ENCODE data around the gene EFNB3. TPM values are rescaled to one million over a fixed set of nuclear protein-coding genes. Genes with fewer than 3 reads are reported as not detected.

EFNB3 gene
- total RNA-seq, 3 donors from 2014 or later (not counting 1 experiment from before 2014, with no cell fraction given), result not detected

DNA sequence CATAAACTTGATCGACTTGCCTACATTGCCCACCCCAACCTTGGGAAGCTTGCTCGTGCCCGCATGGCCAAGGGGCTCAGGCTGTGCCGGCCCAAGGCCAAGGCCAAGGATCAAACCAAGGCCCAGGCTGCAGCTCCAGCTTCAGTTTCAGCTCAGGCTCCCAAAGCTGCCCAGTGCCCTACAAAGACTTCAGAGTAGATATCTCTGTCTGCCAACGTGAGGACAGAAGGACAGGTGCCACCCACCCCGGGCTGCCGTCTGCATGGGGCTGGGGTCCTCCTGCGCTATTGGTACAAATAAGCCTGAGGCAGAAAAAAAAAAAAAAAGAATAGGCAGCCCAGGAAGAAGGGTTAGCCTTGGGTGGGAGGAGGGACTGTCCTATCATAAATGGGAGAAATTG is 49.7 kb downstream of the EFNB3 start:
- intact Hi-C loops (cut with micrococcal nuclease), result no loop called here
- Mint-ChIP-seq H3K9me3 (no peaks in the 10 kb centered on the region), H3K27me3 (ENCODE audit: low read depth in 2 of 2) (peaks cover 0 to 20% of the 10 kb centered on the region in 2 donors)

DNA sequence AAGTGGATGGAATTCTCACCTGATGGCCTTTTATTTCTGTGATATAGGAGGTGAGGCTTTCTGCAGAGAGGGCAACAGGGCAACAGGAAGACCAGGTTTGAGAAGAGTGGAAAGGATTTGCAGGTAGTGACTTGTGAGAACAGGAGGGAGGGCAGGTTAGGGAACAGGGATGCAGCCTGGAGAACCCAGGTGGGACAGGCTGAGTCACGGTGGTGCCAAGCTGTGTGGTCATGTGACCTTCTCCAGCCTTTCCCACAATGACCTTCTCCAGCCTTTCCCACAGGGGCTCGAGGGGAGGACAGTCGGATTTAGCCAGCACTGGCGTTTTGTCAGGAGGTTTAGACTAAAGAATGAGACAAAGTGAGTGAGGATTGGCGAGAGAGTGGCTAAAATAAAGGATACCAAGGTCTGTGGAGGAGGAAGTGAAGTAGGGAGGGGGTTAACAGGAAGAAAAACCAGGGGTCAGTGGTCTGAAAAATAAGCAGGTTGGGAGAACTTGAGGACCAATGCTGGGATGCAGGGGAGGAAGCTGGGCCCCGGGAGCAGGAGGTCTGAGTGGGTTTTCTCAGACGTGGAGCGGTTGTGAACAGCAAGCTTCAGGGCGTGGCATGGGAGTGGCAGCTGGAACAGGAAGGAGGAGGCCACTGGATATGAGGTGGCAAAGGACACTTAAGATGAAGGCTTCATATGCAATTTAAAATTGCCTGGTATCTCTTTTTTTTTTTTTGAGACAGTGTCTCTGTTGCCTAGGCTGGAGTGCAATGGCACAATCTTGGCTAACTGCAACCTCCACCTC is 50.3 kb downstream of the EFNB3 start:
- Mint-ChIP-seq H3K4me3 (no peak overlapping the region), H3K27ac (no peak overlapping the region), H3K36me3 (no peaks in the 10 kb centered on the region), H3K27me3 (ENCODE audit: low read depth in 2 of 2) (peaks cover 0 to 19% of the 10 kb centered on the region in 2 donors), H3K9me3 (no peaks in the 10 kb centered on the region), H3K4me1 (no peaks in the 10 kb centered on the region)
- intact Hi-C loops (cut with micrococcal nuclease), result no loop called here
- WGBS (ENCODE audit: insufficient coverage), result 74% methylated on average over 9 of the region's 9 CpGs
- Histone ChIP-seq H3K9me3 (ENCODE audit: control insufficient read depth, insufficient read depth, low read length) (no peaks in the 10 kb centered on the region), H3K4me3 (ENCODE audit: low read length) (no peak overlapping the region), H3K36me3 (ENCODE audit: control insufficient read depth, insufficient read depth, low read length) (no peaks in the 10 kb centered on the region), H3K27ac (ENCODE audit: low read length) (no peak overlapping the region), H3K4me1 (ENCODE audit: control insufficient read depth, insufficient read depth, low read length) (no peaks in the 10 kb centered on the region), H3K27me3 (ENCODE audit: control insufficient read depth, insufficient read depth, low read length) (no peaks in the 10 kb centered on the region)
- ATAC-seq (no peak), DNase-seq (no peak)
- TF ChIP-seq, protein P1, sequence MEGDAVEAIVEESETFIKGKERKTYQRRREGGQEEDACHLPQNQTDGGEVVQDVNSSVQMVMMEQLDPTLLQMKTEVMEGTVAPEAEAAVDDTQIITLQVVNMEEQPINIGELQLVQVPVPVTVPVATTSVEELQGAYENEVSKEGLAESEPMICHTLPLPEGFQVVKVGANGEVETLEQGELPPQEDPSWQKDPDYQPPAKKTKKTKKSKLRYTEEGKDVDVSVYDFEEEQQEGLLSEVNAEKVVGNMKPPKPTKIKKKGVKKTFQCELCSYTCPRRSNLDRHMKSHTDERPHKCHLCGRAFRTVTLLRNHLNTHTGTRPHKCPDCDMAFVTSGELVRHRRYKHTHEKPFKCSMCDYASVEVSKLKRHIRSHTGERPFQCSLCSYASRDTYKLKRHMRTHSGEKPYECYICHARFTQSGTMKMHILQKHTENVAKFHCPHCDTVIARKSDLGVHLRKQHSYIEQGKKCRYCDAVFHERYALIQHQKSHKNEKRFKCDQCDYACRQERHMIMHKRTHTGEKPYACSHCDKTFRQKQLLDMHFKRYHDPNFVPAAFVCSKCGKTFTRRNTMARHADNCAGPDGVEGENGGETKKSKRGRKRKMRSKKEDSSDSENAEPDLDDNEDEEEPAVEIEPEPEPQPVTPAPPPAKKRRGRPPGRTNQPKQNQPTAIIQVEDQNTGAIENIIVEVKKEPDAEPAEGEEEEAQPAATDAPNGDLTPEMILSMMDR (IDR thresholded peaks at IDR 0.05), result no peak

More for the DNA sequence above, 49.7 kb downstream of the EFNB3 start:
- no peaks in the 10 kb centered on the region for H3K4me1 ChIP-seq (ENCODE audit: control insufficient read depth, insufficient read depth, low read length)
- Mint-ChIP-seq H3K36me3 (no peaks in the 10 kb centered on the region), H3K4me1 (no peaks in the 10 kb centered on the region), H3K27ac (no peak overlapping the region), H3K4me3 (no peak overlapping the region)
- no peak for ATAC-seq
- H3K36me3 ChIP-seq (ENCODE audit: control insufficient read depth, insufficient read depth, low read length), result no peaks in the 10 kb centered on the region
- 91% methylated on average over 8 of the region's 8 CpGs for WGBS (ENCODE audit: insufficient coverage)
- no peaks in the 10 kb centered on the region for H3K9me3 ChIP-seq (ENCODE audit: control insufficient read depth, insufficient read depth, low read length)
- no peak for DNase-seq
- H3K27me3 ChIP-seq (ENCODE audit: control insufficient read depth, insufficient read depth, low read length), result no peaks in the 10 kb centered on the region
- no peak overlapping the region for H3K27ac ChIP-seq (ENCODE audit: low read length)
- H3K4me3 ChIP-seq (ENCODE audit: low read length), result no peak overlapping the region
- TF ChIP-seq, protein P1 (IDR thresholded peaks at IDR 0.05), result no peak

DNA sequence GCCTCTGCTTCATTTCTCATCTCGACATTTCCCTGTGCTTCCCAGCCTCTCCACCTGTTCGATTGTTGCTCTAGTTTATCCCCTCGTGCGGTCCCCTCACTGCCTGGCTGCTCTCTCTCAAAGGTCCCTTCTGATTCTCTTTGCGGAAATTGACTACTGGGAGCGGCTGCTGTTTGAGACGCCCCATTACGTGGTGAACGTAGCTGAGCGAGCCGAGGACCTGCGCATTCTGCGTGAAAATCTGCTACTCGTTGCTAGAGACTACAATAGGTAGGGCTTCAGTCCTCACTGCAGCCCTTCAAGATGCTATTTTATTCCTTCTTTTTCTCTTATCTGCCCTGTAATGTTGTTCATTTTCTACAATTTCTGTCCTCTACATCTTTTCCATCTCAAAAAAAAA is 52.0 kb downstream of the EFNB3 start:
- Histone ChIP-seq H3K4me3 (ENCODE audit: low read length) (no peak overlapping the region), H3K4me1 (ENCODE audit: control insufficient read depth, insufficient read depth, low read length) (no peaks in the 10 kb centered on the region), H3K27me3 (ENCODE audit: control insufficient read depth, insufficient read depth, low read length) (no peaks in the 10 kb centered on the region), H3K36me3 (ENCODE audit: control insufficient read depth, insufficient read depth, low read length) (no peaks in the 10 kb centered on the region), H3K9me3 (ENCODE audit: control insufficient read depth, insufficient read depth, low read length) (no peaks in the 10 kb centered on the region), H3K27ac (ENCODE audit: low read length) (no peak overlapping the region)
- Mint-ChIP-seq H3K27ac (no peak overlapping the region), H3K4me3 (no peak overlapping the region), H3K9me3 (no peaks in the 10 kb centered on the region), H3K4me1 (no peaks in the 10 kb centered on the region), H3K36me3 (no peaks in the 10 kb centered on the region), H3K27me3 (ENCODE audit: low read depth in 2 of 2) (peaks cover 0 to 17% of the 10 kb centered on the region in 2 donors)
- WGBS (ENCODE audit: insufficient coverage), result 93% methylated on average over 14 of the region's 14 CpGs
- TF ChIP-seq, protein P1 (IDR thresholded peaks at IDR 0.05), result no peak
- intact Hi-C loops (cut with micrococcal nuclease), result no loop called here
- no peak for DNase-seq
- ATAC-seq, result no peak

Other genes starting within 250 kb of the EFNB3 start
- gene ZBTB4, start 225.6 kb upstream of the EFNB3 start, total RNA-seq, result 10 to 100 TPM; 64.0 to 72.5 (median 68.4) TPM
- gene SLC35G6, start 223.8 kb upstream of the EFNB3 start, total RNA-seq, result not detected
- gene POLR2A, start 220.8 kb upstream of the EFNB3 start, total RNA-seq, result 100 to 1,000 TPM; 515 to 879 (median 524) TPM
- gene TNFSF12, start 156.1 kb upstream of the EFNB3 start, total RNA-seq, result 10 to 100 TPM; 49.1 to 62.6 (median 60.3) TPM
- gene TNFSF13, start 146.5 kb upstream of the EFNB3 start, total RNA-seq, result 10 to 100 TPM in 1 of 3 donors, 1 to 10 TPM in 2; 2.7 to 11.1 (median 2.7) TPM
- 10 to 100 TPM; 36.9 to 42.3 (median 39.1) TPM for gene SENP3, start 143.3 kb upstream of the EFNB3 start, total RNA-seq
- 10 to 100 TPM in 2 of 3 donors, 1 to 10 TPM in 1; 1.4 to 24.7 (median 13.0) TPM for gene CD68, start 125.6 kb upstream of the EFNB3 start, total RNA-seq
- gene MPDU1, start 121.3 kb upstream of the EFNB3 start, total RNA-seq, result 10 to 100 TPM; 26.3 to 29.2 (median 27.1) TPM
- gene SOX15, start 115.1 kb upstream of the EFNB3 start, total RNA-seq, result under 1 TPM in 1 of 3 donors, not detected in 2; 0.27 TPM
- gene FXR2, start 90.3 kb upstream of the EFNB3 start, total RNA-seq, result 10 to 100 TPM; 23.7 to 40.2 (median 29.5) TPM
- gene SAT2, start 77.4 kb upstream of the EFNB3 start, total RNA-seq, result 10 to 100 TPM; 63.0 to 71.6 (median 70.1) TPM
- gene SHBG, start 75.1 kb upstream of the EFNB3 start, total RNA-seq, result not detected
- under 1 TPM in 2 of 3 donors, not detected in 1; 0.18 to 0.19 TPM for gene ATP1B2, start 54.3 kb upstream of the EFNB3 start, total RNA-seq
- gene TP53, start 17.7 kb upstream of the EFNB3 start, total RNA-seq, result 10 to 100 TPM; 56.5 to 65.5 (median 62.0) TPM
- 10 to 100 TPM in 2 of 3 donors, 1 to 10 TPM in 1; 9.9 to 12.8 (median 12.0) TPM for gene WRAP53, start 16.7 kb upstream of the EFNB3 start, total RNA-seq
- under 1 TPM in 2 of 3 donors, not detected in 1; 0.05 to 0.07 TPM for gene DNAH2, start 12.5 kb downstream of the EFNB3 start, total RNA-seq
- gene KDM6B, start 129.0 kb downstream of the EFNB3 start, total RNA-seq, result 100 to 1,000 TPM; 104 to 165 (median 149) TPM
- gene TMEM88, start 149.9 kb downstream of the EFNB3 start, total RNA-seq, result 10 to 100 TPM; 12.7 to 45.5 (median 27.6) TPM
- gene NAA38, start 152.4 kb downstream of the EFNB3 start, total RNA-seq, result 10 to 100 TPM; 35.9 to 40.3 (median 37.3) TPM
- 10 to 100 TPM; 11.0 to 18.3 (median 11.5) TPM for gene CYB5D1, start 152.8 kb downstream of the EFNB3 start, total RNA-seq
- gene CHD3, start 183.6 kb downstream of the EFNB3 start, total RNA-seq, result 100 to 1,000 TPM; 215 to 275 (median 218) TPM
- gene RNF227, start 211.1 kb downstream of the EFNB3 start, total RNA-seq, result 1 to 10 TPM; 3.6 to 5.9 (median 4.7) TPM
- gene KCNAB3, start 224.7 kb downstream of the EFNB3 start, total RNA-seq, result 10 to 100 TPM in 1 of 3 donors, 1 to 10 TPM in 2; 7.9 to 11.7 (median 9.3) TPM
- 100 to 1,000 TPM; 122 to 144 (median 135) TPM for gene TRAPPC1, start 226.7 kb downstream of the EFNB3 start, total RNA-seq
- 10 to 100 TPM; 36.3 to 49.8 (median 45.2) TPM for gene CNTROB, start 227.0 kb downstream of the EFNB3 start, total RNA-seq

All from natural killer cell (primary cell).